Measurements from ENCODE around the gene PCDHB16. TPM values are rescaled to one million over a fixed set of nuclear protein-coding genes. Genes with fewer than 3 reads are reported as not detected.
A peak's percentile ranks its signal among the peaks of the same experiment; 100 is the strongest.
"Not testable (repeated sequence)": the region's sequence is repeated elsewhere in the genome, so short reads cannot be mapped to it uniquely, and the experiment has no call there.

PCDHB16 gene
- total RNA-seq, 3 donors from 2014 or later: 0.49 to 3.4 (median 0.89) TPM

- Histone ChIP-seq H3K9me3 (peaks cover 47% of the 10 kb centered on the region), H3K4me1 (ENCODE audit: low read depth) (no peaks in the 10 kb centered on the region), H3K36me3 (ENCODE audit: low read depth) (no peaks in the 10 kb centered on the region), H3K4me3 (no peak within 1 kb of the TSS)
- intact Hi-C loops (cut with DNase I, micrococcal nuclease): no loop called here
- TF ChIP-seq, protein P1, sequence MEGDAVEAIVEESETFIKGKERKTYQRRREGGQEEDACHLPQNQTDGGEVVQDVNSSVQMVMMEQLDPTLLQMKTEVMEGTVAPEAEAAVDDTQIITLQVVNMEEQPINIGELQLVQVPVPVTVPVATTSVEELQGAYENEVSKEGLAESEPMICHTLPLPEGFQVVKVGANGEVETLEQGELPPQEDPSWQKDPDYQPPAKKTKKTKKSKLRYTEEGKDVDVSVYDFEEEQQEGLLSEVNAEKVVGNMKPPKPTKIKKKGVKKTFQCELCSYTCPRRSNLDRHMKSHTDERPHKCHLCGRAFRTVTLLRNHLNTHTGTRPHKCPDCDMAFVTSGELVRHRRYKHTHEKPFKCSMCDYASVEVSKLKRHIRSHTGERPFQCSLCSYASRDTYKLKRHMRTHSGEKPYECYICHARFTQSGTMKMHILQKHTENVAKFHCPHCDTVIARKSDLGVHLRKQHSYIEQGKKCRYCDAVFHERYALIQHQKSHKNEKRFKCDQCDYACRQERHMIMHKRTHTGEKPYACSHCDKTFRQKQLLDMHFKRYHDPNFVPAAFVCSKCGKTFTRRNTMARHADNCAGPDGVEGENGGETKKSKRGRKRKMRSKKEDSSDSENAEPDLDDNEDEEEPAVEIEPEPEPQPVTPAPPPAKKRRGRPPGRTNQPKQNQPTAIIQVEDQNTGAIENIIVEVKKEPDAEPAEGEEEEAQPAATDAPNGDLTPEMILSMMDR (IDR thresholded peaks at IDR 0.05): no peak
- DNase-seq (peak in 1 of 3 donors; percentile 16), ATAC-seq (no peak)
Measured at GRCh38 chr5:141186897-141187512, 4.8 kb downstream of the PCDHB16 start, which contains the start of gene PCDHB9. Gene PCDHB9, plus strand, starts transcription at chr5:141187161. Its CDS starts 158 bp downstream, at chr5:141187319.

DNA sequence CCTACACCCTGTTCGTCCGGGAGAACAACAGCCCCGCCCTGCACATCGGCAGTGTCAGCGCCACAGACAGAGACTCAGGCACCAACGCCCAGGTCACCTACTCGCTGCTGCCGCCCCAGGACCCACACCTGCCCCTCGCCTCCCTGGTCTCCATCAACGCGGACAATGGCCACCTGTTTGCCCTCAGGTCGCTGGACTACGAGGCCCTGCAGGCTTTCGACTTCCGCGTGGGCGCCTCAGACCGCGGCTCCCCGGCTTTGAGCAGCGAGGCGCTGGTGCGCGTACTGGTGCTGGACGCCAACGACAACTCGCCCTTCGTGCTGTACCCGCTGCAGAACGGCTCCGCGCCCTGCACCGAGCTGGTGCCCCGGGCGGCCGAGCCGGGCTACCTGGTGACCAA lies 6.5 kb downstream of the PCDHB16 start:
- DNase-seq; H3K36me3 ChIP-seq (ENCODE audit: low read depth); ATAC-seq; H3K4me1 ChIP-seq (ENCODE audit: low read depth); intact Hi-C loops (cut with DNase I, micrococcal nuclease); H3K4me3 ChIP-seq: not testable (repeated sequence)
- H3K9me3 ChIP-seq: peaks cover 44% of the 10 kb centered on the region

DNA sequence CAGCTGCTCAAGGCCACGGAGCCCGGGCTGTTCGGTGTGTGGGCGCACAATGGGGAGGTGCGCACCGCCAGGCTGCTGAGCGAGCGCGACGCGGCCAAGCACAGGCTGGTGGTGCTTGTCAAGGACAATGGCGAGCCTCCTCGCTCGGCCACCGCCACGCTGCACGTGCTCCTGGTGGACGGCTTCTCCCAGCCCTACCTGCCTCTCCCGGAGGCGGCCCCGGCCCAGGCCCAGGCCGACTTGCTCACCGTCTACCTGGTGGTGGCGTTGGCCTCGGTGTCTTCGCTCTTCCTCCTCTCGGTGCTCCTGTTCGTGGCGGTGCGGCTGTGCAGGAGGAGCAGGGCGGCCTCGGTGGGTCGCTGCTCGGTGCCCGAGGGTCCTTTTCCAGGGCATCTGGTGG lies 6.9 kb downstream of the PCDHB16 start:
- H3K36me3 ChIP-seq (ENCODE audit: low read depth); intact Hi-C loops (cut with DNase I, micrococcal nuclease); H3K4me1 ChIP-seq (ENCODE audit: low read depth); ATAC-seq; DNase-seq; H3K4me3 ChIP-seq: not testable (repeated sequence)
- peaks cover 44% of the 10 kb centered on the region for H3K9me3 ChIP-seq

DNA sequence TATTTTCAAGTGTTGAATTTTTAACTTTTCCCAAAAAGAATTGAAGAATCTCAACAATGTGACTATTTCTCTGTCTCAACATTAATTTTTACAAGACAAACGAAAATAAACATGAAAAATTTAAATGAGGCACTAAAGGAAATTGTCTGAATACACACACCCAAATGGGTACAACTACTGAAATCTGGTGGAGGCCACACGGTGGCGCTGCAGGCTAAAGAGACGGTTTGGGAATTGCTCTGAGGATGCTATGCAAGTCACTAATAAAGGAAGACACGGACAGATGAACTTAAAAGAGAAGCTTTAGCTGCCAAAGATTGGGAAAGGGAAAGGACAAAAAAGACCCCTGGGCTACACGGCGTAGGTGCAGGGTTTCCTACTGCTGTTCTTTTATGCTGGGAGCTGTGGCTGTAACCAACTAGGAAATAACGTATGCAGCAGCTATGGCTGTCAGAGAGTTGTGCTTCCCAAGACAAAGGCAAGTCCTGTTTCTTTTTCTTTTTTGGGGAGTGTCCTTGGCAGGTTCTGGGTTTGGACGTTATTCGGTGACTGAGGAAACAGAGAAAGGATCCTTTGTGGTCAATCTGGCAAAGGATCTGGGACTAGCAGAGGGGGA lies 10.0 kb downstream of the PCDHB16 start, which contains the start of gene PCDHB10:
PCDHB10 (plus strand) TSS at position 244 of the 616 bp plus-strand sequence; CDS start at position 444, 200 bp downstream.
- H3K4me3 ChIP-seq: no peak within 1 kb of the TSS
- ATAC-seq: no peak
- peaks cover 48% of the 10 kb centered on the region for H3K9me3 ChIP-seq
- intact Hi-C loops (cut with DNase I, micrococcal nuclease): no loop called here
- H3K4me1 ChIP-seq (ENCODE audit: low read depth): no peaks in the 10 kb centered on the region
- TF ChIP-seq, protein P1 (IDR thresholded peaks at IDR 0.05): no peak
- no peaks in the 10 kb centered on the region for H3K36me3 ChIP-seq (ENCODE audit: low read depth)
- peak in 2 of 3 donors; percentile 14 to 49 for DNase-seq

DNA sequence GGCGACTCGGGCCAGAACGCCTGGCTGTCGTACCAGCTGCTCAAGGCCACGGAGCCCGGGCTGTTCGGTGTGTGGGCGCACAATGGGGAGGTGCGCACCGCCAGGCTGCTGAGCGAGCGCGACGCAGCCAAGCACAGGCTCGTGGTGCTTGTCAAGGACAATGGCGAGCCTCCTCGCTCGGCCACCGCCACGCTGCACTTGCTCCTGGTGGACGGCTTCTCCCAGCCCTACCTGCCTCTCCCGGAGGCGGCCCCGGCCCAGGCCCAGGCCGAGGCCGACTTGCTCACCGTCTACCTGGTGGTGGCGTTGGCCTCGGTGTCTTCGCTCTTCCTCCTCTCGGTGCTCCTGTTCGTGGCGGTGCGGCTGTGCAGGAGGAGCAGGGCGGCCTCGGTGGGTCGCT lies 12.1 kb downstream of the PCDHB16 start:
- ATAC-seq; intact Hi-C loops (cut with DNase I, micrococcal nuclease); H3K4me3 ChIP-seq; H3K36me3 ChIP-seq (ENCODE audit: low read depth); DNase-seq; H3K4me1 ChIP-seq (ENCODE audit: low read depth): not testable (repeated sequence)
- H3K9me3 ChIP-seq: peaks cover 63% of the 10 kb centered on the region

DNA sequence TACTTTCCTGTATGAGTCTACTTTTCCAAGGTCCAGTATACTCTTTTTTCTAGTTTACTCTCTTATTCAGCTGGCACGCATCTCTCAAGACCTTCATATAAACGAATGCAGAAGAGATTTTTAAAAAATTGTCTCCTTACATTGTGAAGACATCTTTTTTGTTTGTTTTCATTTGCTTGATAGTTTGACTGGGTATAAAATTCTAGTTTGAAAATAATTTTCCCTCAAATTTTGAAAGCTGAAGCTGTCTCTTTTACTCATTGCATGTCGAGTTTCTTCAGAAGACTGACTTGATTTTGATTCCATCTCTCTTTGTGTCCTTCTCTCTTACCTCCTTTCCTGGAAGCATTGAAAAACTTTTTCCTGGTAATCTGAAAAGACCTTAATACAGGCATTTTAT lies 14.2 kb downstream of the PCDHB16 start:
- peaks cover 53% of the 10 kb centered on the region for H3K9me3 ChIP-seq

More for the DNA sequence above, 14.2 kb downstream of the PCDHB16 start:
- Histone ChIP-seq H3K4me3 (no peak overlapping the region), H3K4me1 (ENCODE audit: low read depth) (no peaks in the 10 kb centered on the region), H3K36me3 (ENCODE audit: low read depth) (no peaks in the 10 kb centered on the region)
- TF ChIP-seq, protein P1 (IDR thresholded peaks at IDR 0.05): no peak
- ATAC-seq (no peak), DNase-seq (no peak)
- intact Hi-C loops (cut with DNase I, micrococcal nuclease): no loop called here

All from mucosa of descending colon (tissue), 3 donors.